Measurements from ENCODE around the gene ANKRD33. TPM values are rescaled to one million over a fixed set of nuclear protein-coding genes. Genes with fewer than 3 reads are reported as not detected.

Gene ANKRD33
- total and polyA plus RNA-seq, 2 of the 8 experiments (the other 6 are each of a cell fraction or from before 2014, with no cell fraction given) = 0.41 to 0.53 TPM

DNA sequence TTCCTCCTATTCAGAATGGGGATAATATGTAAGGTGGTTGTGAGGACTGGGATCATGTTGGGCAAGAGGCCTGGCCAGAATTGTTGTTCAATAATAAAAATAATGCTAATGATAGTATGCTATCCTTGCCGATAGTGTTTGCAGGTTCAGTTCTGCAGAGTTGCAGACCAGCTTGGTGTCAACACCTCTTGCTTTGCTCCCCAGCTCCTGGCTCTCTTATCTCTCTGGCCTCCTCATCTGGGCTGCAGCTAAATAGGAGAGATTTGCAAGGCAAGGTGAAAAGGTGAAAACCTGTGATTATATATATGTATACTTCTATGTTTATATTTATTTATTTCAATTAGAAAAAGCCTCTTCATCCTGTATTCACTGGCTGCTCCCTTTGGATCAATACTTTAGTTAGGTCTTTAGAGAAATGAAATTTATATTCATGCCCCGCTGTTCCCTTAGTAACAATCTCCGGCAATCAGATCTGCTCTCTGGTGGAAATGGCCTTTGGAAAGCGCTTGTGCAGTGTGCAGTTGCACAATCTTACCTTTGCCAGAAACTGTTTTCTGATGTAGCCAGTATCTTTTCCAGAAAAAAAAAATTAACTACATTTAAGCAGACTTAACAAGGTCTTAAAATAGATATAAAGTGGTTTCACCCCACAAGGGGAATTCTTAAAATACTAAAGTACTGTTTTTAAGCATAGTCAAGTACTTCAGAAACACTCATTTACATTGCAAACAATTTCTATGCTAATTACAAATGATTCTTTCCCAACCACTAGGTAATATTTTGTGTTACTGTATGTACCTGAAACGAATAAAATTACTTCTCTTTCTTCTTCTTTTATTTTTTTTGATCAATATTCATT is 44.5 kb downstream of the ANKRD33 start:
- H4K20me1 ChIP-seq (replicated peaks in 1 of 2; ENCODE audit: control insufficient read depth in 1 of 2, insufficient read depth in 2 of 2, low read length in 2 of 2) = no peaks in the 10 kb centered on the region
- no peak overlapping the region for H4K91ac ChIP-seq (replicated peaks; ENCODE audit: insufficient read length, low read length)
- H2BK20ac ChIP-seq (ENCODE audit: low read length) = no peak overlapping the region
- no peak overlapping the region for H2AK5ac ChIP-seq (ENCODE audit: low read depth, low read length)
- H3K56ac ChIP-seq (replicated peaks; ENCODE audit: insufficient read length, low read depth, low read length) = no peak overlapping the region
- H3K23ac ChIP-seq (ENCODE audit: insufficient read length) = no peak overlapping the region
- POLR2A ChIA-PET (ENCODE audit: partially characterized antibody) = interaction anchor here (0.6 to 0.8 kb wide), 2 partner anchors 18 to 1075 kb away, joined by 3 read pairs; no protein-coding TSS in a partner anchor
- DNase-seq (ENCODE audit: low read depth in 1 of 2, low spot score in 2 of 2) = no peak
- H3K79me1 ChIP-seq (ENCODE audit: low read depth, low read length) = no peaks in the 10 kb centered on the region
- H3K36me3 ChIP-seq (ENCODE audit: control insufficient read depth in 2 of 4, insufficient read depth in 4 of 4, low read length in 3 of 4) = no peaks in the 10 kb centered on the region
- no peak overlapping the region for H3K18ac ChIP-seq (ENCODE audit: extremely low read depth, low read length)
- H3K27ac ChIP-seq (ENCODE audit: low read depth, low read length) = no peak overlapping the region
- H2AFZ ChIP-seq (ENCODE audit: low read length) = no peak overlapping the region
- WGBS, 2 experiments (ENCODE audit: extremely low coverage in 1 of 2, insufficient coverage in 1 of 2, insufficient read length in 1 of 2, insufficient replicate concordance in 2 of 2, low coverage in 1 of 2, low lambda C conversion rate in 2 of 2, missing lambda C conversion rate in 1 of 2) = 85% methylated on average over 5 of the region's 5 CpGs; no CpG with 5 or more reads in 1 of the 2 experiments
- no peak overlapping the region for H3K4me2 ChIP-seq (ENCODE audit: insufficient read depth in 1 of 2, low read depth in 2 of 2, low read length in 2 of 2)
- FAIRE-seq = no peak
- no peaks in the 10 kb centered on the region for H3K4me1 ChIP-seq (replicated peaks in 1 of 4; ENCODE audit: control insufficient read depth in 3 of 4, insufficient read depth in 4 of 4, low read length in 3 of 4)
- H2BK15ac ChIP-seq (ENCODE audit: low read length) = no peak overlapping the region
- H2BK120ac ChIP-seq (replicated peaks; ENCODE audit: low read depth, low read length) = no peak overlapping the region
- no peak overlapping the region for H2BK5ac ChIP-seq (ENCODE audit: low read depth, low read length)
- no peaks in the 10 kb centered on the region for H3K79me2 ChIP-seq (ENCODE audit: control insufficient read depth in 1 of 2, insufficient read depth in 2 of 2, low read length in 2 of 2)
- no peak overlapping the region for H4K8ac ChIP-seq (ENCODE audit: extremely low read depth, insufficient read depth, low read length)
- no peaks in the 10 kb centered on the region for H3K23me2 ChIP-seq (ENCODE audit: low read depth, low read length)
- H3K14ac ChIP-seq (ENCODE audit: insufficient read length) = no peak overlapping the region
- H3K4me3 ChIP-seq (ENCODE audit: extremely low read depth in 1 of 4, insufficient read depth in 2 of 4, low read depth in 3 of 4, low read length in 4 of 4) = no peak overlapping the region
- no peak overlapping the region for H3K9ac ChIP-seq (replicated peaks in 1 of 4; ENCODE audit: extremely low read depth in 1 of 4, low read depth in 3 of 4, low read length in 3 of 4)
- H4K5ac ChIP-seq (ENCODE audit: insufficient read length, low read depth, low read length) = no peak overlapping the region
- no peak overlapping the region for H3K4ac ChIP-seq (replicated peaks; ENCODE audit: insufficient read length, low read depth, low read length)
- H2BK12ac ChIP-seq (ENCODE audit: low read depth, low read length) = no peak overlapping the region
- H3K9me3 ChIP-seq (ENCODE audit: insufficient read depth in 2 of 2, low read depth in 1 of 2, low read length in 1 of 2) = no peaks in the 10 kb centered on the region
- no peaks in the 10 kb centered on the region for H3K27me3 ChIP-seq (replicated peaks in 1 of 4; ENCODE audit: control insufficient read depth in 3 of 4, extremely low read depth in 1 of 4, insufficient read depth in 3 of 4, low read length in 3 of 4)
- CTCF ChIA-PET (ENCODE audit: partially characterized antibody) = interaction anchor here (1.9 to 12.9 kb wide), 2 partner anchors 10 to 23 kb away, joined by 11 to 234 read pairs; partner anchors contain the start of gene ACVRL1
- TF ChIP-seq SP4 (IDR thresholded peaks at IDR 0.05; ENCODE audit: low read length) = no peak
- no peak for TF ChIP-seq SIRT6 (IDR thresholded peaks at IDR 0.05; ENCODE audit: low read length)
- no peak for TF ChIP-seq PHF8 (conservative IDR thresholded peaks at IDR 0.05; ENCODE audit: low read depth, low read length)
- no peak for TF ChIP-seq ZNF274 (IDR thresholded peaks at IDR 0.05; ENCODE audit: borderline replicate concordance, extremely low read depth, low read length)
- TF ChIP-seq CBX5 (IDR thresholded peaks at IDR 0.05; ENCODE audit: low read depth, low read length) = no peak
- no peak for TF ChIP-seq SP1 (IDR thresholded peaks at IDR 0.05; ENCODE audit: low read depth, low read length)

Measured in H1 (cell line).